Measurements from ENCODE around the gene CD151. TPM values are rescaled to one million over a fixed set of nuclear protein-coding genes. Genes with fewer than 3 reads are reported as not detected.

CD151 gene
- total RNA-seq, 2 experiments from 2014 or later: 0.28 to 0.84 TPM

GRCh38 chr11:858762-859339 lies 26.1 kb downstream of the CD151 start:
- Histone ChIP-seq H3K79me2 (ENCODE audit: insufficient read depth, low read depth, low read length) (no peaks in the 10 kb centered on the region), H2AFZ (ENCODE audit: low read length) (no peak overlapping the region), H3K4me3 (ENCODE audit: low read depth, low read length, poor library complexity, severe bottlenecking) (no peak overlapping the region), H3K36me3 (ENCODE audit: insufficient read depth, low read length) (no peaks in the 10 kb centered on the region), H3K4me2 (ENCODE audit: low read length) (no peak overlapping the region), H3K9me3 (ENCODE audit: low read length) (no peaks in the 10 kb centered on the region), H3K4me1 (ENCODE audit: insufficient read depth, low read length, poor library complexity, severe bottlenecking) (peaks cover 5% of the 10 kb centered on the region), H3K9me2 (ENCODE audit: insufficient read depth, low read length) (no peaks in the 10 kb centered on the region), H4K20me1 (ENCODE audit: insufficient read depth, low read length) (no peaks in the 10 kb centered on the region), H3K27ac (ENCODE audit: low read depth, low read length, poor library complexity, severe bottlenecking) (no peak overlapping the region)
- BruUV-seq (replicated peaks): no TSS peak
- no peak for TF ChIP-seq EZH2phosphoT487 (IDR thresholded peaks at IDR 0.05; ENCODE audit: borderline replicate concordance, low read depth, low read length)
- no peak for TF ChIP-seq CTCF (conservative IDR thresholded peaks at IDR 0.05; ENCODE audit: low read length)
- POLR2A ChIA-PET: no interaction called here
- intact Hi-C loops (cut with micrococcal nuclease; ENCODE audit: unreplicated experiment): no loop called here
- CTCF ChIA-PET (ENCODE audit: unreplicated experiment): no interaction called here
- no peak for DNase-seq (ENCODE audit: low spot score)

GRCh38 chr11:859394-860131 lies 26.8 kb downstream of the CD151 start:
- H3K4me2 ChIP-seq (ENCODE audit: low read length): no peak overlapping the region
- intact Hi-C loops (cut with micrococcal nuclease; ENCODE audit: unreplicated experiment): no loop called here
- no TSS peak for BruUV-seq (replicated peaks)
- ChIA-PET POLR2A (no interaction called here), CTCF (ENCODE audit: unreplicated experiment) (no interaction called here)
- no peaks in the 10 kb centered on the region for H3K36me3 ChIP-seq (ENCODE audit: insufficient read depth, low read length)
- H3K9me3 ChIP-seq (ENCODE audit: low read length): no peaks in the 10 kb centered on the region
- H3K79me2 ChIP-seq (ENCODE audit: insufficient read depth, low read depth, low read length): no peaks in the 10 kb centered on the region
- H4K20me1 ChIP-seq (ENCODE audit: insufficient read depth, low read length): no peaks in the 10 kb centered on the region
- no peak overlapping the region for H2AFZ ChIP-seq (ENCODE audit: low read length)
- peaks cover 5% of the 10 kb centered on the region for H3K4me1 ChIP-seq (ENCODE audit: insufficient read depth, low read length, poor library complexity, severe bottlenecking)
- no peaks in the 10 kb centered on the region for H3K9me2 ChIP-seq (ENCODE audit: insufficient read depth, low read length)
- no peak overlapping the region for H3K4me3 ChIP-seq (ENCODE audit: low read depth, low read length, poor library complexity, severe bottlenecking)
- DNase-seq (ENCODE audit: low spot score): no peak
- no peak overlapping the region for H3K27ac ChIP-seq (ENCODE audit: low read depth, low read length, poor library complexity, severe bottlenecking)
- TF ChIP-seq CTCF (conservative IDR thresholded peaks at IDR 0.05; ENCODE audit: low read length): no peak
- no peak for TF ChIP-seq EZH2phosphoT487 (IDR thresholded peaks at IDR 0.05; ENCODE audit: borderline replicate concordance, low read depth, low read length)
